ENCODE data around the gene IPO5.

Gene IPO5

GRCh38 chr13:97911311-97912138, 42.0 kb upstream of the IPO5 start:
- no peak overlapping the region for H3K4me2 ChIP-seq (ENCODE audit: low read depth, low read length, poor library complexity, severe bottlenecking)
- no peaks in the 10 kb centered on the region for H4K20me1 ChIP-seq (ENCODE audit: low read depth, low read length)
- no peaks in the 10 kb centered on the region for H3F3A ChIP-seq (ENCODE audit: insufficient read depth)
- no peak overlapping the region for H2AFZ ChIP-seq (ENCODE audit: low read depth, low read length, severe bottlenecking)
- H3K36me3 ChIP-seq (ENCODE audit: low read length) = no peaks in the 10 kb centered on the region
- no peaks in the 10 kb centered on the region for H3K27me3 ChIP-seq (ENCODE audit: low read length)
- no peak for TF ChIP-seq EZH2phosphoT487 (conservative IDR thresholded peaks at IDR 0.05; ENCODE audit: low read length)
- peak; percentile 24 for TF ChIP-seq CTCF (IDR thresholded peaks at IDR 0.05; ENCODE audit: insufficient read depth, low read length, poor library complexity, severe bottlenecking)
- H3K9me2 ChIP-seq (replicated peaks; ENCODE audit: insufficient read depth, low read length) = no peaks in the 10 kb centered on the region
- H3K79me2 ChIP-seq (ENCODE audit: insufficient read depth, low read length) = no peaks in the 10 kb centered on the region
- no peak overlapping the region for H3K9ac ChIP-seq (ENCODE audit: low read length)
- H3K9me3 ChIP-seq (ENCODE audit: insufficient read depth, low read length) = no peaks in the 10 kb centered on the region
- H3K27ac ChIP-seq (ENCODE audit: low read depth, low read length) = no peak overlapping the region
- no peak overlapping the region for H3K4me3 ChIP-seq (ENCODE audit: insufficient read depth, low read length, poor library complexity, severe bottlenecking)

DNA sequence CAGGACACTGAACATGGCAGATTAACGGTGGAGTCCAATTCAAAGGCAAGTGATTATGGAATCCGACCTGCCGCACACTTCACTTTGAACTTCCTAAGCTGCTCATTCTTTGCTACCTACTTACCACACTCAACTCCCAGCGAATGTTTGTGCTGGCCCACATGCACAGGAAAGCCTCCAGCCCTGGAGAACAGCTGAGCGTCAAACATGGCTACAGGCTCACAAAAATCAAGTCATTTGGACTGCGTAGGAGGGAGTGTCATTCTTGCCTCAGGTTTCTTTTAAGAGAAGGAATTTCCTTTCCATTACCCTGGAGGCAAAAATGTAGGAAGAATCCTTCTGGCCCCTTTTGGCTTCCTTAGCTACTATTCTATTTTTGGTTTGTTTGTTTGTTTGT, 41.3 kb upstream of the IPO5 start:
- H3K9me3 ChIP-seq (ENCODE audit: insufficient read depth, low read length) = no peaks in the 10 kb centered on the region
- H3K27ac ChIP-seq (ENCODE audit: low read depth, low read length) = no peak overlapping the region
- no peaks in the 10 kb centered on the region for H3F3A ChIP-seq (ENCODE audit: insufficient read depth)
- no peak overlapping the region for H3K9ac ChIP-seq (ENCODE audit: low read length)
- H3K9me2 ChIP-seq (replicated peaks; ENCODE audit: insufficient read depth, low read length) = no peaks in the 10 kb centered on the region
- no peak overlapping the region for H2AFZ ChIP-seq (ENCODE audit: low read depth, low read length, severe bottlenecking)
- no peak overlapping the region for H3K4me2 ChIP-seq (ENCODE audit: low read depth, low read length, poor library complexity, severe bottlenecking)
- TF ChIP-seq CTCF (IDR thresholded peaks at IDR 0.05; ENCODE audit: insufficient read depth, low read length, poor library complexity, severe bottlenecking) = no peak
- no peak for TF ChIP-seq EZH2phosphoT487 (conservative IDR thresholded peaks at IDR 0.05; ENCODE audit: low read length)
- H3K4me3 ChIP-seq (ENCODE audit: insufficient read depth, low read length, poor library complexity, severe bottlenecking) = no peak overlapping the region
- no peaks in the 10 kb centered on the region for H3K36me3 ChIP-seq (ENCODE audit: low read length)
- H3K79me2 ChIP-seq (ENCODE audit: insufficient read depth, low read length) = no peaks in the 10 kb centered on the region
- H3K27me3 ChIP-seq (ENCODE audit: low read length) = no peaks in the 10 kb centered on the region
- no peaks in the 10 kb centered on the region for H4K20me1 ChIP-seq (ENCODE audit: low read depth, low read length)

DNA sequence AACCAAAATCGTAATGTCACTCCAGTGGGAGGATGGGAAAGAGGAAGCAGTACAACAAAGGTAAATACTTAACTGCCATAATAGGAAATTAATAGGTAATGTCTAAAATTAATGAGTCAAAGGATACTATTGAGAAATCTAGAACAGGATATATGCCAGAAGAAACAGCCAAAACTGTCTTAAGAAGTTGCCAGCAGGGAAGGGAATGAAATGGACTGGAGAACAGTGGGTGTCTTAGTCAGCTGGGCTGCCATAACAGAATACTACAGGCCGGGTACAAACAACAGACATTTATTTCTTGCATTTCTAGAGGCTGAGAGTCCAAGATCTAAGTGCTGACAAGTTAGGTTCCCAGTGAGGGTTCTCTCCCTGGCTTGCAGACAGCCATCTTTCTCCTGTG, 40.3 kb upstream of the IPO5 start:
- H3K27ac ChIP-seq (ENCODE audit: low read depth, low read length) = no peak overlapping the region
- H3K4me2 ChIP-seq (ENCODE audit: low read depth, low read length, poor library complexity, severe bottlenecking) = no peak overlapping the region
- no peak overlapping the region for H3K9ac ChIP-seq (ENCODE audit: low read length)
- no peak overlapping the region for H2AFZ ChIP-seq (ENCODE audit: low read depth, low read length, severe bottlenecking)
- no peaks in the 10 kb centered on the region for H3K27me3 ChIP-seq (ENCODE audit: low read length)
- H3K9me3 ChIP-seq (ENCODE audit: insufficient read depth, low read length) = no peaks in the 10 kb centered on the region
- no peaks in the 10 kb centered on the region for H3K79me2 ChIP-seq (ENCODE audit: insufficient read depth, low read length)
- no peak overlapping the region for H3K4me3 ChIP-seq (ENCODE audit: insufficient read depth, low read length, poor library complexity, severe bottlenecking)
- H3F3A ChIP-seq (ENCODE audit: insufficient read depth) = no peaks in the 10 kb centered on the region
- H3K9me2 ChIP-seq (replicated peaks; ENCODE audit: insufficient read depth, low read length) = no peaks in the 10 kb centered on the region
- no peaks in the 10 kb centered on the region for H3K36me3 ChIP-seq (ENCODE audit: low read length)
- H4K20me1 ChIP-seq (ENCODE audit: low read depth, low read length) = no peaks in the 10 kb centered on the region
- TF ChIP-seq CTCF (IDR thresholded peaks at IDR 0.05; ENCODE audit: insufficient read depth, low read length, poor library complexity, severe bottlenecking) (no peak), EZH2phosphoT487 (conservative IDR thresholded peaks at IDR 0.05; ENCODE audit: low read length) (no peak)
